Upper lobe of left lung (tissue), 6 donors: ENCODE results near the gene ATP6AP2. TPM values are rescaled to one million over a fixed set of nuclear protein-coding genes. Genes with fewer than 3 reads are reported as not detected.
A peak's percentile ranks its signal among the peaks of the same experiment; 100 is the strongest.

Source experiments
- ATAC-seq, 2 donors: fragments of 200-7000 bp; cut with Tn5 transposase; one replicate each; pipeline ENCODE4 v1.9.1; 2022; ENCODE audit warnings: mild to moderate bottlenecking in 2 of 2, moderate library complexity in 2 of 2; ENCODE audit not compliant: low FRiP score in 2 of 2
- DNase-seq, 2 donors: peaks; one replicate each; pipeline ENCODE4 v3.0.0-alpha.2; 2019 to 2020
- H3K27ac ChIP-seq, 4 donors: fragments of 200-600 bp; sonication (generic); one replicate each; pipeline ENCODE4 v1.5.1; 2016 to 2019
- H3K27me3 ChIP-seq, 4 donors: fragments of 200-600 bp; sonication (generic); one replicate each; pipeline ENCODE4 v1.5.1; 2017 to 2019
- H3K36me3 ChIP-seq, 4 donors: fragments of 200-600 bp; sonication (generic); one replicate each; pipeline ENCODE4 v1.5.1; 2016 to 2019
- H3K4me1 ChIP-seq, 4 donors: fragments of 200-600 bp; sonication (generic); one replicate each; pipeline ENCODE4 v1.5.1; 2018 to 2019
- H3K4me3 ChIP-seq, 4 donors: fragments of 200-600 bp; sonication (generic); one replicate each; pipeline ENCODE4 v1.5.1; 2017 to 2019; ENCODE audit warnings: mild to moderate bottlenecking in 2 of 4, moderate library complexity in 1 of 4
- H3K9me3 ChIP-seq, 4 donors: fragments of 200-600 bp; sonication (generic); one replicate each; pipeline ENCODE4 v1.5.1; 2018 to 2019
- EP300 ChIP-seq, 4 donors: sonication (generic); formaldehyde crosslinking; IDR thresholded peaks; one replicate each; pipeline ENCODE4 v1.5.1; 2017; ENCODE audit warnings: antibody characterized with exemption in 4 of 4, control low read depth in 2 of 4
- POLR2A ChIP-seq, 4 donors: fragments of 450-650 bp; IDR thresholded peaks; one replicate each; pipeline ENCODE4 v1.5.1; 2016 to 2017; ENCODE audit warnings: antibody characterized with exemption in 4 of 4, mild to moderate bottlenecking in 2 of 4
- POLR2AphosphoS5 ChIP-seq, 2 donors: sonication (generic); formaldehyde crosslinking; IDR thresholded peaks; one replicate each; pipeline ENCODE4 v1.5.1; 2017; ENCODE audit warnings: antibody characterized with exemption in 2 of 2
- WGBS, 2 donors: methylation state at CpG; one replicate each; pipeline ENCODE4 v1.1.5; 2017 to 2018; 5-methylcytosine and 5-hydroxymethylcytosine counted together
- total RNA-seq, 6 donors: library from RNA; depleted of rRNA in 4 of 6; stranded (reverse); fragments of >200 nt in 4 of 6; gene quantifications; one replicate each; pipeline versions ENCODE4 v1.1.0 to v1.2.1, GENCODE V29; 2016 to 2021
- TF ChIP-seq, protein P1 (sequence below), 6 experiments: fragments of 450-650 bp in 4 of 6; fragments of 200-600 bp in 2 of 6; sonication (generic) in 2 of 6; IDR thresholded peaks; one replicate each; pipeline ENCODE4 v1.5.1; 2016 to 2019; ENCODE audit warnings: antibody characterized with exemption in 6 of 6
- donor health status: DM: no; HTN: no; CAD: no; lungs with moderate emphysema.
- donor health status: DM: no; HTN: yes; CAD: no; lungs with severe emphysema.

Gene ATP6AP2, protein sequence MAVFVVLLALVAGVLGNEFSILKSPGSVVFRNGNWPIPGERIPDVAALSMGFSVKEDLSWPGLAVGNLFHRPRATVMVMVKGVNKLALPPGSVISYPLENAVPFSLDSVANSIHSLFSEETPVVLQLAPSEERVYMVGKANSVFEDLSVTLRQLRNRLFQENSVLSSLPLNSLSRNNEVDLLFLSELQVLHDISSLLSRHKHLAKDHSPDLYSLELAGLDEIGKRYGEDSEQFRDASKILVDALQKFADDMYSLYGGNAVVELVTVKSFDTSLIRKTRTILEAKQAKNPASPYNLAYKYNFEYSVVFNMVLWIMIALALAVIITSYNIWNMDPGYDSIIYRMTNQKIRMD
- total RNA-seq = 100 to 1,000 TPM in 3 of 6 donors, 10 to 100 TPM in 3; 35.6 to 132 (median 98.4) TPM

DNA sequence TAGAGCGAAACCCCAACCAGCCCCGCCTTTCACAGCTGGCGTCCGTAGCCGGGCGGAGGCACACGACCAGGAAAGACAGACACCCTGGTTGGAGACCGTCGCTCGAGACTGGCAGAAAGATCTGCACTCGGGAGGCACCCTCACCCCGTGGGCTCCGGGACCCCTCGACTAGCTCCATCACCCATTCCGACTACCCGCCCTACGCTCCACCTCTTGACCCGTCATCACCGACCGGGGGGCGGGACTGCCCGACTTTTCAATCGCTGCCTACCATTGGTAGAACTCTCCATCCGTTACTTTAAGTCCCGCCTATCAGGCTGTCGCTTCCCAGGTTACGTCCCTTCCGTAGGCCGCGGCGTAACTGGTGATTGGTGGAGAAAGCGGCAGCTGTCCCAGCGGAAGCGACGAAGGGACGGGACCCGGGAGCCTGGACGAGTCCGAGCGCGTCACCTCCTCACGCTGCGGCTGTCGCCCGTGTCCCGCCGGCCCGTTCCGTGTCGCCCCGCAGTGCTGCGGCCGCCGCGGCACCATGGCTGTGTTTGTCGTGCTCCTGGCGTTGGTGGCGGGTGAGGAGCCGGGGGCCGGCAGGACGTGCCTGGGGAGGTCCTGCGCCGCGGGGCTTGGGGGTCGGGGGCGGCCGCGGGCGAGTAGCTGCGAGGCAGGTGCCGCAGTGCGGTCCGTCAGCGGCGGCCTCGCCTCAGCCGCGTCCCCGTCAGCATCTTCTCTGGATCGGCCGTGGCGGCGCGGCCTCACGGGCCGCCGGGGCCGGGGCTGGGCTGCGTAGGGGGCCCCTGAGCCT is at the start of gene ATP6AP2:
TSS of gene ATP6AP2 (plus strand) at position 434 of the 799 bp plus-strand sequence. CDS start at position 530, 96 bp downstream.
- ATAC-seq (peak; percentile 98 to 99), DNase-seq (peak; percentile 88 to 92)
- Histone ChIP-seq H3K36me3 (no peaks in the 10 kb centered on the region), H3K4me1 (peaks cover 4 to 10% (median 8%) of the 10 kb centered on the region in 4 donors), H3K9me3 (no peaks in the 10 kb centered on the region), H3K27ac (peak within 1 kb of the TSS; percentile 85 to 96 (median 91)), H3K4me3 (peak within 1 kb of the TSS; percentile 41 to 74 (median 71)), H3K27me3 (no peaks in the 10 kb centered on the region)
- TF ChIP-seq POLR2A (IDR thresholded peaks at IDR 0.05) (peak in 3 of 4 donors; percentile 50 to 92 (median 87)), EP300 (IDR thresholded peaks at IDR 0.05) (no peak), POLR2AphosphoS5 (IDR thresholded peaks at IDR 0.05) (peak; percentile 77)
- TF ChIP-seq, protein P1, sequence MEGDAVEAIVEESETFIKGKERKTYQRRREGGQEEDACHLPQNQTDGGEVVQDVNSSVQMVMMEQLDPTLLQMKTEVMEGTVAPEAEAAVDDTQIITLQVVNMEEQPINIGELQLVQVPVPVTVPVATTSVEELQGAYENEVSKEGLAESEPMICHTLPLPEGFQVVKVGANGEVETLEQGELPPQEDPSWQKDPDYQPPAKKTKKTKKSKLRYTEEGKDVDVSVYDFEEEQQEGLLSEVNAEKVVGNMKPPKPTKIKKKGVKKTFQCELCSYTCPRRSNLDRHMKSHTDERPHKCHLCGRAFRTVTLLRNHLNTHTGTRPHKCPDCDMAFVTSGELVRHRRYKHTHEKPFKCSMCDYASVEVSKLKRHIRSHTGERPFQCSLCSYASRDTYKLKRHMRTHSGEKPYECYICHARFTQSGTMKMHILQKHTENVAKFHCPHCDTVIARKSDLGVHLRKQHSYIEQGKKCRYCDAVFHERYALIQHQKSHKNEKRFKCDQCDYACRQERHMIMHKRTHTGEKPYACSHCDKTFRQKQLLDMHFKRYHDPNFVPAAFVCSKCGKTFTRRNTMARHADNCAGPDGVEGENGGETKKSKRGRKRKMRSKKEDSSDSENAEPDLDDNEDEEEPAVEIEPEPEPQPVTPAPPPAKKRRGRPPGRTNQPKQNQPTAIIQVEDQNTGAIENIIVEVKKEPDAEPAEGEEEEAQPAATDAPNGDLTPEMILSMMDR (IDR thresholded peaks at IDR 0.05) = no peak
- WGBS, 2 donors = 0 to 42% methylated on average over 1 to 79 of the region's 89 CpGs

DNA sequence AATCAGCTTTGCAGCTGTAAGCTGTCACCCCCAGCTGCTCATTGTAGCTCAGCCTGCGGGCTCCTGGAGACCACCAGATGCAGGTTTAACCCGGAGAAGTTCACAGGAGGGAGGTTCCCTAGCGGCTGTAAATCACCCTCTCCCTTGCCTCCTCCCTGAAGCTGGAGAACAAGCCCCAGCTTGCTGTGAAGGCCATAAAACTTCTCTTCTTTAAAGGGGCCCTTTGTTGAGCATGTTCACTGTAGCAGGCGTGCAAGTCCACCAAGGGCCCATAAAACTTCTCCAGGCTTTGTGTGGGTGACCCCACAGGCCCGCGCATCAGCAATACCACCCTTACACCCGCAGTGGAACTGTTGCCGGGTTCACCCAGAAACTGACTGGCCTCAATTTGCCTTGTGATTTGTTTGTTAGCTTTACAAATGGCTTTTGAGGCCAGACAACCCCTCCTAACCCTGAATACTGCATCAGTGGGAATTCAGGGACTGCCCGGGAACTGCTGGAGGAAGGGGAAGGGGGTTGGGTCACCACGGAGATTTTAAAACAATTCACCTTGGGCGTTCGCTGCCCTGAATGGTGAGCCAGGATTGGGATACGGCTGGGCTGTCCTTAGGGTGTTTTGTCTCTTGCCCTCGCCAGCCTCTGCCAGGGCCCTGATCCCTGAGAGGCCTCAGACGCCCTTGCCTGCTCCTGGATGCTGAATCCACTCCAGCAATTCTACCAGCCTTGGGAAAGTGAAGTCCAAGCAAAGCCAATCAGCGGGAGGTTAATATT is 49.5 kb upstream of the ATP6AP2 start:
- no peaks in the 10 kb centered on the region for H3K36me3 ChIP-seq
- no peak for TF ChIP-seq EP300 (IDR thresholded peaks at IDR 0.05)
- TF ChIP-seq POLR2AphosphoS5 (IDR thresholded peaks at IDR 0.05) = no peak
- no peak for TF ChIP-seq POLR2A (IDR thresholded peaks at IDR 0.05)
- TF ChIP-seq, protein P1 (IDR thresholded peaks at IDR 0.05) = no peak
- no peak overlapping the region for H3K4me3 ChIP-seq
- 73% methylated on average over 16 of the region's 16 CpGs; no CpG with 5 or more reads in 1 of the 2 donors for WGBS, 2 donors
- H3K9me3 ChIP-seq = no peaks in the 10 kb centered on the region
- H3K4me1 ChIP-seq = no peaks in the 10 kb centered on the region
- H3K27me3 ChIP-seq = no peaks in the 10 kb centered on the region
- no peak overlapping the region for H3K27ac ChIP-seq
- DNase-seq (no peak), ATAC-seq (no peak)

DNA sequence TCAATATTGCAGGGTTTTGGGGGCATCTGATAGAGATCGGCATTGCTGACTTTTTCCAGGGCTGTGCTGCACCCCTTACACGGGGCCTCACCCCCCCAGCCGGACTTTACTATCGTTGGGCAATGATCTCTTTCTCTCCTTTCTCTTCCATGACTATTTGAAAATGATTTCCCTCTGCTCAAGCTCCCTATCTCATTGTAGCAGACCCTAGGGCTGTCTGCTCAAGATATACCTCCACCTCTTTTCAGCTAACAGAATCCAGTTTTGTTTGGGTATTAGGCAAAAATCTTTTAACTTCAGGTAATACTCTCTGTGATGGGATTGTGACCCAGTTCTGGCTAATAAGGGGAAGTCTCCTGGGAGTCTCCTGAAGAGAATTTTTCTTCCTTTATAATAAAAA is 43.5 kb upstream of the ATP6AP2 start:
- ATAC-seq (no peak), DNase-seq (no peak)
- no peaks in the 10 kb centered on the region for H3K9me3 ChIP-seq
- WGBS, 2 donors = 82 to 86% methylated on average over 4 of the region's 4 CpGs
- H3K27ac ChIP-seq = no peak overlapping the region
- H3K4me3 ChIP-seq = no peak overlapping the region
- peaks cover 0 to 8% (median 2%) of the 10 kb centered on the region in 4 donors for H3K4me1 ChIP-seq
- H3K27me3 ChIP-seq = no peaks in the 10 kb centered on the region
- no peak for TF ChIP-seq POLR2AphosphoS5 (IDR thresholded peaks at IDR 0.05)
- no peak for TF ChIP-seq POLR2A (IDR thresholded peaks at IDR 0.05)
- no peak for TF ChIP-seq EP300 (IDR thresholded peaks at IDR 0.05)
- TF ChIP-seq, protein P1 (IDR thresholded peaks at IDR 0.05) = no peak
- no peaks in the 10 kb centered on the region for H3K36me3 ChIP-seq

DNA sequence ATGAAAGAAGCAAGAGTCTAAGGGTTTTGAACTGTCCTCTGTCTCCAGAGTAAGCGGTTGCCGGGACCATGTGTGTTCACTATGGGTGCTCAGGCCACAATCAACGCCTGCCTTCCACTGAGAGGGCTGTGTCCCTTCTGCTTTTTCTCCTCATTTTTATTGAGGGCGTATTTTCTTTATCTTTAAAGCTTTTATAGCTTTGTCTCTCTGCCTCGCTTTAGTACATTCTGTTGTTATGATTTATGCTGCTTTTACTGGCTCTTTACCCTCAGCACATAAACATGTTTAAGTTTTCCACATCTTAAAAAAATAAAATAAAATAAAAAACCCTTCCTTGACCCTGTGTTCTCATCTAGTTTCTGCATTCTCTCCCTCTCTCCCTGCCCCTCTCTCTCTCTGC is 42.4 kb upstream of the ATP6AP2 start:
- Histone ChIP-seq H3K4me3 (no peak overlapping the region), H3K36me3 (no peaks in the 10 kb centered on the region), H3K9me3 (no peaks in the 10 kb centered on the region), H3K27ac (no peak overlapping the region), H3K4me1 (peaks cover 0 to 8% (median 2%) of the 10 kb centered on the region in 4 donors), H3K27me3 (no peaks in the 10 kb centered on the region)
- WGBS, 2 donors = 85 to 91% methylated on average over 5 of the region's 5 CpGs
- no peak for TF ChIP-seq POLR2AphosphoS5 (IDR thresholded peaks at IDR 0.05)
- TF ChIP-seq, protein P1 (IDR thresholded peaks at IDR 0.05) = no peak
- TF ChIP-seq EP300 (IDR thresholded peaks at IDR 0.05) = no peak
- no peak for TF ChIP-seq POLR2A (IDR thresholded peaks at IDR 0.05)
- DNase-seq (no peak), ATAC-seq (no peak)
